ENCODE measurements around the gene FBRS. TPM values are rescaled to one million over a fixed set of nuclear protein-coding genes. Genes with fewer than 3 reads are reported as not detected.
"Not testable (repeated sequence)": the region's sequence is repeated elsewhere in the genome, so short reads cannot be mapped to it uniquely, and the experiment has no call there.

FBRS gene
- total and polyA plus RNA-seq, 2 of the 8 experiments (the other 6 are each of a cell fraction or from before 2014, with no cell fraction given), result 2.4 to 13.9 TPM

GRCh38 chr16:30700971-30701370 lies 42.7 kb downstream of the FBRS start (continued):
- TF ChIP-seq PHF8 (conservative IDR thresholded peaks at IDR 0.05; ENCODE audit: low read depth, low read length) (no peak), ZNF274 (IDR thresholded peaks at IDR 0.05; ENCODE audit: borderline replicate concordance, extremely low read depth, low read length) (no peak), ASH2L (IDR thresholded peaks at IDR 0.05; ENCODE audit: low read length) (no peak), CBX8 (IDR thresholded peaks at IDR 0.05; ENCODE audit: borderline replicate concordance, low read depth, low read length) (no peak), EZH2 (IDR thresholded peaks at IDR 0.05; ENCODE audit: low read depth, low read length, severe bottlenecking) (no peak), MAFK (IDR thresholded peaks at IDR 0.05; ENCODE audit: low read depth, low read length) (no peak), ATF2 (IDR thresholded peaks at IDR 0.05; ENCODE audit: low read length) (no peak)

DNA sequence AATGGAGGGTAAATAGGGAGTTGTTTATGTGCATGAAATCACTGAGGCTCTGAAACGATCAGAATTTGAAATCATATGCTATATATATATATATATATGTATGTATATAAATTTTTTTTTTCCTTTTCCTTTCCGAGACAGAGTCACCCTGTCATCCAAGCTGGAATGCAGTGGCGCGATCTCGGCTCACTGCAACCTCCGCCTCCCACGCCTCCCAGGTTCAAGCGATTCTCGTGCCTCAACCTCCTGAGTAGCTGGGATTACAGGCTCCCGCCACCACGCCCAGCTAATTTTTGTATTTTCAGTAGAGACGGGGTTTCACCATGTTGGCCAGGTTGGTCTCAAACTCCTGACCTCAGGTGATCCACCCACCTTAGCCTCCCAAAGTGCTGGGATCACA lies 44.8 kb downstream of the FBRS start:
- FAIRE-seq; H4K5ac ChIP-seq (ENCODE audit: insufficient read length, low read depth, low read length); H3K4me3 ChIP-seq (ENCODE audit: extremely low read depth in 1 of 4, insufficient read depth in 2 of 4, low read depth in 3 of 4, low read length in 4 of 4); H4K91ac ChIP-seq (replicated peaks; ENCODE audit: insufficient read length, low read length); H2AK5ac ChIP-seq (ENCODE audit: low read depth, low read length); H3K27ac ChIP-seq (ENCODE audit: low read depth, low read length); H3K4ac ChIP-seq (replicated peaks; ENCODE audit: insufficient read length, low read depth, low read length); H3K9me3 ChIP-seq (ENCODE audit: insufficient read depth in 2 of 2, low read depth in 1 of 2, low read length in 1 of 2); H3K18ac ChIP-seq (ENCODE audit: extremely low read depth, low read length); H3K4me1 ChIP-seq (replicated peaks in 1 of 4; ENCODE audit: control insufficient read depth in 3 of 4, insufficient read depth in 4 of 4, low read length in 3 of 4); H2AFZ ChIP-seq (ENCODE audit: low read length); H3K4me2 ChIP-seq (ENCODE audit: insufficient read depth in 1 of 2, low read depth in 2 of 2, low read length in 2 of 2); H4K8ac ChIP-seq (ENCODE audit: extremely low read depth, insufficient read depth, low read length); H2BK120ac ChIP-seq (replicated peaks; ENCODE audit: low read depth, low read length); H3K14ac ChIP-seq (ENCODE audit: insufficient read length); H3K23ac ChIP-seq (ENCODE audit: insufficient read length); H3K23me2 ChIP-seq (ENCODE audit: low read depth, low read length); H2BK15ac ChIP-seq (ENCODE audit: low read length); H3K9ac ChIP-seq (replicated peaks in 1 of 4; ENCODE audit: extremely low read depth in 1 of 4, low read depth in 3 of 4, low read length in 3 of 4); H3K56ac ChIP-seq (replicated peaks; ENCODE audit: insufficient read length, low read depth, low read length); H3K79me1 ChIP-seq (ENCODE audit: low read depth, low read length); H2BK12ac ChIP-seq (ENCODE audit: low read depth, low read length); H3K27me3 ChIP-seq (replicated peaks in 1 of 4; ENCODE audit: control insufficient read depth in 3 of 4, extremely low read depth in 1 of 4, insufficient read depth in 3 of 4, low read length in 3 of 4); H2BK20ac ChIP-seq (ENCODE audit: low read length); H2BK5ac ChIP-seq (ENCODE audit: low read depth, low read length); CTCF ChIA-PET (ENCODE audit: partially characterized antibody); DNase-seq (ENCODE audit: low read depth in 1 of 2, low spot score in 2 of 2): not testable (repeated sequence)
- 90% methylated on average over 12 of the region's 12 CpGs; no CpG with 5 or more reads in 1 of the 2 experiments for WGBS, 2 experiments (ENCODE audit: extremely low coverage in 1 of 2, insufficient coverage in 1 of 2, insufficient read length in 1 of 2, insufficient replicate concordance in 2 of 2, low coverage in 1 of 2, low lambda C conversion rate in 2 of 2, missing lambda C conversion rate in 1 of 2)
- H3K79me2 ChIP-seq (ENCODE audit: control insufficient read depth in 1 of 2, insufficient read depth in 2 of 2, low read length in 2 of 2), result peaks cover 0 to 27% of the 10 kb centered on the region in 2 experiments; a peak in 3 of 4 replicates
- H4K20me1 ChIP-seq (replicated peaks in 1 of 2; ENCODE audit: control insufficient read depth in 1 of 2, insufficient read depth in 2 of 2, low read length in 2 of 2), result peaks cover 7 to 17% of the 10 kb centered on the region in 2 experiments
- POLR2A ChIA-PET (ENCODE audit: partially characterized antibody), result interaction anchor here (0.9 to 4.7 kb wide), 5 partner anchors 8 to 45 kb away, joined by 3 to 25 read pairs (median 4); partner anchors contain the start of gene PHKG2
- peaks cover 26 to 57% (median 53%) of the 10 kb centered on the region in 4 experiments for H3K36me3 ChIP-seq (ENCODE audit: control insufficient read depth in 2 of 4, insufficient read depth in 4 of 4, low read length in 3 of 4)
